Nephron (organoid): ENCODE results near the gene DPH5.

Experiments used
- H3K27ac Mint-ChIP-seq, 3 experiments: 2 replicates each; pipeline ENCODE4 v1.8.0; 2020; ENCODE audit warnings: mixed read lengths in 3 of 3, mild to moderate bottlenecking in 2 of 3, moderate library complexity in 1 of 3
- H3K27me3 Mint-ChIP-seq: 2 replicates; pipeline ENCODE4 v1.8.0; 2021; ENCODE audit warnings: low read depth, mild to moderate bottlenecking, moderate library complexity, mixed read lengths
- H3K36me3 Mint-ChIP-seq: 2 replicates; pipeline ENCODE4 v1.8.0; 2020; ENCODE audit warnings: low read depth, mixed read lengths
- H3K4me1 Mint-ChIP-seq: 2 replicates; pipeline ENCODE4 v1.8.0; 2020; ENCODE audit warnings: mixed read lengths
- H3K4me3 Mint-ChIP-seq, 3 experiments: 2 replicates each; pipeline ENCODE4 v1.8.0; 2020; ENCODE audit warnings: mild to moderate bottlenecking in 3 of 3, mixed read lengths in 3 of 3, moderate library complexity in 2 of 3
- H3K9me3 Mint-ChIP-seq: 2 replicates; pipeline ENCODE4 v1.8.0; 2020; ENCODE audit warnings: mixed read lengths
- CTCF ChIP-seq, 3 experiments: fragments of 200-600 bp; sonication (generic); IDR thresholded peaks; one replicate each; pipeline ENCODE4 v1.5.0; 2021; ENCODE audit warnings: antibody characterized with exemption in 3 of 3; ENCODE audit not compliant: unreplicated experiment in 3 of 3

The DPH5 gene

GRCh38 chr1:101017448-101017847 lies 8.1 kb downstream of the DPH5 start:
- H3K27me3 Mint-ChIP-seq = no peaks in the 10 kb centered on the region
- no peak overlapping the region for H3K27ac Mint-ChIP-seq
- no peaks in the 10 kb centered on the region for H3K4me1 Mint-ChIP-seq
- TF ChIP-seq CTCF (IDR thresholded peaks at IDR 0.05; ENCODE audit: unreplicated experiment in 3 of 3) = no peak
- no peaks in the 10 kb centered on the region for H3K9me3 Mint-ChIP-seq
- H3K36me3 Mint-ChIP-seq = peaks cover 43% of the 10 kb centered on the region
- no peak overlapping the region for H3K4me3 Mint-ChIP-seq

- Mint-ChIP-seq H3K4me3 (no peak overlapping the region), H3K9me3 (no peaks in the 10 kb centered on the region), H3K36me3 (peaks cover 42% of the 10 kb centered on the region), H3K27me3 (no peaks in the 10 kb centered on the region), H3K27ac (no peak overlapping the region), H3K4me1 (no peaks in the 10 kb centered on the region)
- TF ChIP-seq CTCF (IDR thresholded peaks at IDR 0.05; ENCODE audit: unreplicated experiment in 3 of 3) = no peak
Measured at GRCh38 chr1:101013776-101014175, 11.8 kb downstream of the DPH5 start.

DNA sequence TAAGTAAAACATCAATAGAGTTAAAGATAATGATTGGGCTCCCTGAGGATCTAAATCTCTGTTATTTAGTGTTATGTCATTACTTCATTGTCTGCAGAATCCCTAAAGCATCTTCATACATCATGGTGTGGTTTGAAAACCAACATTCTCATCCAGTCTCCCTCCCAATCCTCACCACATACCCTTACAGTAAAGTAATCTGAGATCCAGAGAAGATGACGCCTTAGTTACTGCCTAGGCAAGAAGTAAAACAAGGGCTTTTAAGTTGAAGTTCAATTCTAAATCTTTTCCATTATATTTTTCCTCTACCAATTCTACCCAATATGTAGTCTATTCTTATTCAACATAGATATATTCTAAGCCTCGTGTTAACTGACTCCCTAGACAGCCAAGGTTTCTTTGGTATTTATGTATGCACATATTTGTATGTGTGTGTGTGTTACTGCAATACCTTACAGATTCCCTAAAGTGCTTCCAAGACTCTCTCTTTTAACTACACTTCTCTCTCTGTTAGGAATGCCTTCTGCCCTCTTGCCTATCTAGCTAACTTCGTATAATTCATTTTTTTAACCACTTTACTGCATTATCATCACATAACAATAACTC lies 17.3 kb downstream of the DPH5 start:
- no peak overlapping the region for H3K4me3 Mint-ChIP-seq

GRCh38 chr1:101006553-101006952 lies 19.0 kb downstream of the DPH5 start:
- H3K27me3 Mint-ChIP-seq = no peaks in the 10 kb centered on the region
- no peaks in the 10 kb centered on the region for H3K4me1 Mint-ChIP-seq
- no peak overlapping the region for H3K4me3 Mint-ChIP-seq
- H3K27ac Mint-ChIP-seq = no peak overlapping the region
- peaks cover 28% of the 10 kb centered on the region for H3K36me3 Mint-ChIP-seq
- TF ChIP-seq CTCF (IDR thresholded peaks at IDR 0.05; ENCODE audit: unreplicated experiment in 3 of 3) = no peak
- H3K9me3 Mint-ChIP-seq = no peaks in the 10 kb centered on the region

More for the DNA sequence above, 17.3 kb downstream of the DPH5 start:
- Mint-ChIP-seq H3K9me3 (no peaks in the 10 kb centered on the region), H3K27me3 (no peaks in the 10 kb centered on the region), H3K4me1 (no peaks in the 10 kb centered on the region), H3K36me3 (peaks cover 32% of the 10 kb centered on the region), H3K27ac (no peak overlapping the region)
- no peak for TF ChIP-seq CTCF (IDR thresholded peaks at IDR 0.05; ENCODE audit: unreplicated experiment in 3 of 3)

- Mint-ChIP-seq H3K4me1 (no peaks in the 10 kb centered on the region), H3K36me3 (peaks cover 32% of the 10 kb centered on the region), H3K4me3 (no peak overlapping the region), H3K27ac (no peak overlapping the region), H3K27me3 (no peaks in the 10 kb centered on the region), H3K9me3 (no peaks in the 10 kb centered on the region)
- TF ChIP-seq CTCF (IDR thresholded peaks at IDR 0.05; ENCODE audit: unreplicated experiment in 3 of 3) = no peak
Measured at GRCh38 chr1:101005871-101006270, 19.7 kb downstream of the DPH5 start.

DNA sequence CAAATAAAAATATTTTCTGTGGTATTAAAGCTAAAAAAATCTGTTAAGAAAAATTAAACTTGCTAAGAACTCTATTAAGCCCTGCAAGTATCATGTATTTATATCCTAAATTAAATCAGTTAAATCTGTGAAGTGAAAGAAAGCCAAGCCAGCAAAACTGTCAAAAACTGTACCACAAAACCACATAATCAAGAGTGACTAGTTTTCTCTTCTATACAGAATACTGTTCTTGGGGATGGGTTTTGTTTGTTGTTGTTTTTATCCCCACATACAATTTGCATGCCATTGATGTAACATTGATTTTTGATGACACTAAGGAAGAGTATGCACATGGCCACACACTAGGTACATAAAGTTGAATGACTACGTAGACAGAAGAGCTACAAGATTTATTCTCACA lies 20.4 kb downstream of the DPH5 start:
- no peaks in the 10 kb centered on the region for H3K4me1 Mint-ChIP-seq
- H3K27ac Mint-ChIP-seq = no peak overlapping the region
- peaks cover 32% of the 10 kb centered on the region for H3K36me3 Mint-ChIP-seq
- H3K27me3 Mint-ChIP-seq = no peaks in the 10 kb centered on the region
- no peak for TF ChIP-seq CTCF (IDR thresholded peaks at IDR 0.05; ENCODE audit: unreplicated experiment in 3 of 3)
- H3K9me3 Mint-ChIP-seq = no peaks in the 10 kb centered on the region
- no peak overlapping the region for H3K4me3 Mint-ChIP-seq
